KOPT-K1 (cell line): ENCODE results near the gene PHLDA3.

ENCODE experiments used
- H3K27ac ChIP-seq: fragments of 200-600 bp; sonication (generic); 2 replicates; pipeline ENCODE4 v1.5.1; 2016; ENCODE audit warnings: antibody characterized with exemption, mild to moderate bottlenecking, low read depth, low read length; ENCODE audit not compliant: poor library complexity, severe bottlenecking
- H3K36me3 ChIP-seq: fragments of 200-600 bp; sonication (generic); 2 replicates; pipeline ENCODE4 v1.5.1; 2017; ENCODE audit warnings: antibody characterized with exemption, mild to moderate bottlenecking, low read length, moderate library complexity; ENCODE audit not compliant: insufficient read depth
- H3K9me3 ChIP-seq: fragments of 200-600 bp; sonication (generic); 2 replicates; pipeline ENCODE4 v1.5.1; 2017; ENCODE audit warnings: antibody characterized with exemption, low read length, mild to moderate bottlenecking; ENCODE audit not compliant: insufficient read depth, poor library complexity, severe bottlenecking

Gene PHLDA3

GRCh38 chr1:201506557-201507359 is 37.8 kb upstream of the PHLDA3 start, which contains the start of gene CSRP1:
Gene CSRP1 (minus strand): TSS chr1:201507123. CDS start chr1:201496303, 10,820 bp downstream.
- Histone ChIP-seq H3K27ac (peak within 1 kb of the TSS; percentile 68), H3K9me3 (no peaks in the 10 kb centered on the region), H3K36me3 (no peaks in the 10 kb centered on the region)

DNA sequence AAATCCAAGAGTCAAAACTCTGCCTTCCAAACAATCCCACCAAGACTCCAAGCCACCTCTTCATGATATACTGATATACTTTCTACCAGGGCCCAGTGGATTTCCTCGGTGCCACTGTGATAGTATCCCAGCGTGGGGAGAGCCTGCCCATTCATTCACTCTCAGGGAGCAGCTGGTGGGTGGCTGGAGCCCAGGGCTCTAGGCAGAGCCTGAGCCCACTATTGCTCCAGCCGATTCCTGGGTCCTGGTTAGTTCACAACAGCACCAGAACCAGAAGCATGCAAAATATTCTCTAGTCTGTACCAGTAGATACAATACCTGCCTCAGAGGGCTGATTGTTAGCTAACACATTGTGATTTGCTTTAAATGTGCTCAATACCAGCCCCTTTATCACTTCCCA is 37.1 kb upstream of the PHLDA3 start:
- H3K27ac ChIP-seq: peak overlapping the region; percentile 68
- no peaks in the 10 kb centered on the region for H3K36me3 ChIP-seq

DNA sequence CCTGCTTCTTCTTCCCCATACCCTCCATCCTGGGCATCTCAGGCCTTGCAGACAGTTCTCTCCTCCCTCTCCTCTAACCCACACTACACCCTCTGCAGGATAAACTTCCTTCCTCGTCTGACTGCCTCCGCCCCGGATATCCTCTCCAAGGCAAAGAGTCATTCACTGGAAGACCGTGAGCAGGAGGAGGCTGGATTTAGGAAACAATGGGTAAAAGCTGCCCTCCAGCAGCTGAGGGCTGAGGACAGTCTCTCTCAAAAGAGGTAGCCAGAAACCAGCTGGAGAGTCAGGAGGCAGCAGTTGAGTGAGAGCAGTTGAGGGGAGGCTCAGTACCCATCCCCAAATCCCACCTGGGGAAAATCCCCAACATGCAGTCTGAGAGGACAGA is 36.5 kb upstream of the PHLDA3 start:
- no peaks in the 10 kb centered on the region for H3K36me3 ChIP-seq
- H3K9me3 ChIP-seq: no peaks in the 10 kb centered on the region
- H3K27ac ChIP-seq: no peak overlapping the region

More for the DNA sequence above, 37.1 kb upstream of the PHLDA3 start:
- H3K9me3 ChIP-seq: no peaks in the 10 kb centered on the region

DNA sequence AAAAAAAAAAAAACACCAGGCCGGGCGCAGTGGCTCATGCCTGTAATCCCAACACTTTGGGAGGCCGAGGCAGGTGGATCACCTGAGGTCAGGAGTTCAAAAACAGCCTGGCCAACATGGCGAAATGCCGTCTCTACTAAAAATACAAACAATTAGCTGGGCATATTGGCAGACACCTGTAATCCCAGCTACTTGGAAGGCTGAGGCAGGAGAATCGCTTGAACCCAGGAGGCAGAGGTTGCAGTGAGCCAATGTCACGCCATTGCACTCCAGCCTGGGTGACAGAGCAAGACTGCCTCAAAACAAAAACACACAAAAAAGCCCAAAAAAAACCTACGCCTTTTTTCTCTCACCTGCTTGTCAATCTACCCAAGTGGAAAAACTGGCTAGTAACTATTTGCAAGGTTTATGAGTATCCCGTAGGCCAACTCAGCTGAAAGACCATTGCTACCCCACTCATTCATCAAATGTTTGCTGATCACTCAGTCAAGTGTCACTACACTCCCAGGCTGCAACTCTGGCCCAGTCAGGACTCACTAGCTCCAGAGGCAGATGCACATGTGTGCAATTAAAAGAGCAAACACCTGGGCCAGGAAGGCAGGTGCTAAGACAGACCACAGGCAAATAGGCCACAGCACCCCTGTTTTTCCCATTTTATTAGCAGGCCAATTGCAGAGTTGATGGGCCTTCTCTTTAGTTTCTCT is 36.0 kb upstream of the PHLDA3 start:
- Histone ChIP-seq H3K27ac (no peak overlapping the region), H3K9me3 (no peaks in the 10 kb centered on the region), H3K36me3 (no peaks in the 10 kb centered on the region)

DNA sequence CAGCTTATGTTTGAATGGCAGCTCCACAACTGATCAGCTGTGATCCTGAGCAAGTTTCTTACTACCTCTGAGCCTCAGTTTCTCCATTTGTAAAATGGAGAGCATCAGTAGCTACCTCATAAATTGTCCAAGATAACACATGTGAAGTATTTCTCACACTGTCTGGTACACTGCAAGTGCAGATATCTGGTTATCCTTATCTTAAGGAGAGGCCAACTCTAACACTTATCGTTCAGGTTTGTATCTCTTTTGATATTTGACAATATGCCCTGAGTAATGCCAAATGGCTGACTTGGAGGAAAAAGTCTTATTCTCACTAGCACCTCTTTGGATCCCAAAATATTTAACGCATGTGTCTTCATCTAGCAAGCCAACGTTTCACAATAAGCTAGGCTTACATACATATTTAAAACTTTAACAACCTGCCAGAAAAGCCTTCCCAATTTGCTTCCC is 35.2 kb upstream of the PHLDA3 start:
- Histone ChIP-seq H3K27ac (no peak overlapping the region), H3K9me3 (no peaks in the 10 kb centered on the region)

GRCh38 chr1:201503397-201504176 is 34.6 kb upstream of the PHLDA3 start:
- no peaks in the 10 kb centered on the region for H3K9me3 ChIP-seq
- no peaks in the 10 kb centered on the region for H3K36me3 ChIP-seq
- no peak overlapping the region for H3K27ac ChIP-seq

More for the DNA sequence above, 35.2 kb upstream of the PHLDA3 start:
- no peaks in the 10 kb centered on the region for H3K36me3 ChIP-seq

GRCh38 chr1:201502511-201502857 is 33.5 kb upstream of the PHLDA3 start:
- Histone ChIP-seq H3K27ac (no peak overlapping the region), H3K9me3 (no peaks in the 10 kb centered on the region), H3K36me3 (no peaks in the 10 kb centered on the region; the same call in 1 of the 2 replicates)

DNA sequence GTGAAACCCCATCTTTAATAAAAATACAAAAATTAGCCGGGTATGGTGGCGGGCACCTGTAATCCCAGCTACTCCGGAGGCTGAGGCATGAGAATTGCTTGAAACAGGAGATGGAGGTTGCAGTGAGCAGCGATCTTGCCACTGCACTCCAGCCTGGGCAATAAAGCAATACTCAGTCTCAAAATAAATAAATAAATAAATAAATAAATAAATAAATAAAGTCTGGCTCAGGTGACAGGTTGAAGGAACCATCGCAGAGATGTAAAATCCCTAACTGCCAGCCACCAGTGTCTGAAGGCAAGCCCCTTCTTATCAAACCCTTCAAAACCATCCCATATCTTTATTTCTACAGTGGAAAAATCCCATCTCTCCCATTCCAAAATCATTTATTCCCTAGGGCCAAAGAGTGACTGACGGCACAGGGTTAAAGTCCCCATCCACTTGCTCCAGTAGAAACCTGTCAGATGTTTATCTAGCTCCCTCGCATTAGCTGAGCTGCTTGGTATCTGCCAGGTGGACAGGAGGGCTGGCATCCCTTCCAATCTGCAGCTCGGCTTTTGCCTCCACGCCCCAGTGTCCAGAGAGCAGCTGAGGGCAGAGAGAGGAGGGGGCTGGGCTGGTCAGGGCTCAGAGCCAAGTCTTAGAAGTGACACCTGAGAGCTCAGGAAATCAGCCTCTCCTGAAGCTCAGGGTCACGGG is 33.0 kb upstream of the PHLDA3 start:
- Histone ChIP-seq H3K36me3 (no peaks in the 10 kb centered on the region; the same call in 1 of the 2 replicates), H3K27ac (no peak overlapping the region), H3K9me3 (no peaks in the 10 kb centered on the region)

DNA sequence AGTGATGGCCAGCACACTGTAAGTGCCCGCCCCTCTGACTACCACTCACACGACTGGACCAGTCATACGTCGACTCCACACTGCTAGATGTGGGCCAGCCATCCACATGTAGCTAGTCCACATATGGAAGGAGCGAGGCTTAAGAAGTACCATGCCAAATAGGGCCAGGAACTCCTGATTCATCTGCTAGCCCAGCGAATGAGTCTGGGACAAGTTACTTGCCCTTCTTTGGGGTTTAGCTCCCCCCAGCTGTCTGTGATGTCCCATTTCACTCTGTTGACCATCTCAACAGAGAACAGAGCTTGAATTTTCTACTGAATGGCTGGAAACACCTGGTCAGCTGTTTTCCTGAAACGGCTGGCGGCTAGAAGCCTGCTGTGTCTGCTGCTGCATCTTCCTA is 32.2 kb upstream of the PHLDA3 start:
- Histone ChIP-seq H3K9me3 (no peaks in the 10 kb centered on the region), H3K27ac (no peak overlapping the region), H3K36me3 (peaks cover 3% of the 10 kb centered on the region; the same call in 1 of the 2 replicates)

GRCh38 chr1:201500670-201501120 is 31.7 kb upstream of the PHLDA3 start:
- Histone ChIP-seq H3K27ac (no peak overlapping the region), H3K36me3 (peaks cover 8% of the 10 kb centered on the region; the same call in 1 of the 2 replicates), H3K9me3 (no peaks in the 10 kb centered on the region)

GRCh38 chr1:201499795-201500669 is 31.0 kb upstream of the PHLDA3 start:
- no peak overlapping the region for H3K27ac ChIP-seq
- H3K9me3 ChIP-seq: no peaks in the 10 kb centered on the region
- peaks cover 14% of the 10 kb centered on the region; the same call in 1 of the 2 replicates for H3K36me3 ChIP-seq

DNA sequence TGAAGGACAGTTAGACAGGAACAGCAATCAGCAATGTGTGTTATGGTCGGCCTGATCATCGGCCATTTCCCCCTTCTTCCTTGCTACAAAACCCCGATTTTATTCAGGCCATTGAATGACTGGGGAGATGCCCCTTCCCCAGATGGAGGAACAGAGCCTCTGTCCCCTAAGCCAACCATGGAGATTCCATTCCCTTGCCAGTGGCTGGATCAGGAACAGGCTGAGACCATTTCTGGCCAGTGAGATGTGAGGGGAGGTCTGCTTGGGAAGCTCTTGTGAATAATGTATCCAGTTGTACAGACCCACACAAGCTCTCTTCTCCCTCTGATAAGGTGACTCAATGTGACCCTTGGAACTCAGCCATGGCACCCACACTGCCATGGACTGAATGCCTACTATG is 30.2 kb upstream of the PHLDA3 start:
- Histone ChIP-seq H3K9me3 (no peaks in the 10 kb centered on the region), H3K36me3 (peaks cover 22% of the 10 kb centered on the region), H3K27ac (no peak overlapping the region)

DNA sequence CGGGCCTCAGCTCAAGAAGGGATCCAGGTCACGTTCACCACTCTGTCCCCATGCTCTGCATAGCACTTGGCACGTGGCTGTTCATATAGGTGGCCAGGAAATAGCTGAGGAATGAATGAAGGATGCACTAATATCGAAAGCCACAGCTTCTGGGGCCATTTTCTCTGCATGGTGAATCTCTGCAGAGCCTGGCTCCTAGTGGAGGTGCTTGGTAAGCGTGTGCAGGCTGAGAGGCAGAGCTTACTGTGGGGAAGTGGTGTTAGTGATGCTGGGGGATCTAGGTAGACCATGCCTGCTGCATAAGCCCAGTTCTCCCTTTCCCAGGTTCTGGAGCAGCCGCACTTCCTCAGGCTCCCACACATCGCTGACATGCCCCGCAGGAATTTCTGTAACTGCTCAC is 29.6 kb upstream of the PHLDA3 start:
- H3K36me3 ChIP-seq: peaks cover 28% of the 10 kb centered on the region
- no peak overlapping the region for H3K27ac ChIP-seq
- no peaks in the 10 kb centered on the region for H3K9me3 ChIP-seq
